GM21737 (cell line): Measurements from ENCODE around the gene SNAP25.

ENCODE experiments used
- ATAC-seq: cut with Tn5 transposase; IDR thresholded peaks from one replicate; pipeline ENCODE4 v1.9.1; 2021; ENCODE audit warnings: mild to moderate bottlenecking, moderate library complexity; ENCODE audit not compliant: unreplicated experiment

Gene SNAP25

GRCh38 chr20:10300582-10301446, 82.2 kb downstream of the SNAP25 start:
- ATAC-seq: no peak

- no peak for ATAC-seq
Observed at GRCh38 chr20:10303852-10304251, 85.2 kb downstream of the SNAP25 start.

- no peak for ATAC-seq
Observed at GRCh38 chr20:10304471-10305046, 85.9 kb downstream of the SNAP25 start.

GRCh38 chr20:10306440-10307358, 88.1 kb downstream of the SNAP25 start:
- no peak for ATAC-seq

GRCh38 chr20:10307359-10307735, 88.7 kb downstream of the SNAP25 start:
- no peak for ATAC-seq

- no peak for ATAC-seq
Observed at GRCh38 chr20:10308652-10309051, 90.0 kb downstream of the SNAP25 start.

- no peak for ATAC-seq
Observed at GRCh38 chr20:10309326-10309725, 90.7 kb downstream of the SNAP25 start.

GRCh38 chr20:10312111-10312510, 93.5 kb downstream of the SNAP25 start:
- no peak for ATAC-seq

GRCh38 chr20:10313215-10313614, 94.6 kb downstream of the SNAP25 start:
- no peak for ATAC-seq

GRCh38 chr20:10313701-10314100, 95.1 kb downstream of the SNAP25 start:
- ATAC-seq: no peak

GRCh38 chr20:10314198-10314597, 95.6 kb downstream of the SNAP25 start:
- ATAC-seq: no peak

- ATAC-seq: no peak
Observed at GRCh38 chr20:10315138-10315537, 96.5 kb downstream of the SNAP25 start.

GRCh38 chr20:10316582-10316981, 98.0 kb downstream of the SNAP25 start:
- ATAC-seq: no peak

- no peak for ATAC-seq
Observed at GRCh38 chr20:10318291-10319024, 99.8 kb downstream of the SNAP25 start.

GRCh38 chr20:10319855-10320254, 101.2 kb downstream of the SNAP25 start:
- ATAC-seq: no peak

GRCh38 chr20:10321138-10321717, 102.6 kb downstream of the SNAP25 start:
- ATAC-seq: no peak

GRCh38 chr20:10322073-10323012, 103.7 kb downstream of the SNAP25 start:
- ATAC-seq: no peak

- ATAC-seq: no peak
Observed at GRCh38 chr20:10323729-10324128, 105.1 kb downstream of the SNAP25 start.

GRCh38 chr20:10324198-10324847, 105.7 kb downstream of the SNAP25 start:
- no peak for ATAC-seq
